Measurements from ENCODE around the gene C22orf23.

GRCh38 chr22:37943136-37943824 is 10.1 kb downstream of the C22orf23 start:
- TF ChIP-seq CTCF (IDR thresholded peaks at IDR 0.05) (no peak), POLR2A (IDR thresholded peaks at IDR 0.05) (no peak)

Data from heart left ventricle (tissue), 13 donors.